Neuronal stem cell (in vitro differentiated cells): ENCODE measurements around the gene PTPRD.

ENCODE experiments used
- DNase-seq: peaks from one replicate; pipeline ENCODE4 v3.0.0-alpha.2; 2013; ENCODE audit warnings: low spot score
- H2AFZ ChIP-seq: one replicate; pipeline ENCODE4 v1.6.1; 2013; ENCODE audit warnings: mild to moderate bottlenecking, low read length, inconsistent platforms
- H2AK5ac ChIP-seq: 2 replicates; pipeline ENCODE4 v1.6.1; 2013; ENCODE audit warnings: low read depth, mild to moderate bottlenecking, inconsistent platforms, low read length, moderate library complexity, mixed read lengths
- H2BK120ac ChIP-seq: 2 replicates; pipeline ENCODE4 v1.6.1; 2013; ENCODE audit warnings: low read depth, mild to moderate bottlenecking, inconsistent platforms, low read length, moderate library complexity, mixed read lengths
- H2BK12ac ChIP-seq: one replicate; pipeline ENCODE4 v1.6.1; 2013; ENCODE audit warnings: low read length, inconsistent platforms
- H2BK15ac ChIP-seq: 2 replicates; pipeline ENCODE4 v1.6.1; 2013; ENCODE audit warnings: mild to moderate bottlenecking, low read length, inconsistent platforms, mixed read lengths
- H2BK5ac ChIP-seq: one replicate; pipeline ENCODE4 v1.6.1; 2013; ENCODE audit warnings: inconsistent platforms, mild to moderate bottlenecking, low read length, moderate library complexity
- H3K14ac ChIP-seq: one replicate; pipeline ENCODE4 v1.6.1; 2013; ENCODE audit warnings: low read length, inconsistent platforms
- H3K18ac ChIP-seq: 2 replicates; pipeline ENCODE4 v1.6.1; 2013; ENCODE audit warnings: low read length, inconsistent platforms
- H3K23ac ChIP-seq: 2 replicates; pipeline ENCODE4 v1.6.1; 2013; ENCODE audit warnings: low read depth, mild to moderate bottlenecking, mixed read lengths, low read length, inconsistent platforms; ENCODE audit not compliant: poor library complexity
- H3K27ac ChIP-seq: replicated peaks from 3 replicates; pipeline ENCODE4 v1.5.1; 2013; ENCODE audit warnings: low read length, inconsistent platforms
- H3K27me3 ChIP-seq, 3 experiments: 2 replicates each; pipeline ENCODE4 v1.6.1; 2013; ENCODE audit warnings: low read length in 3 of 3, mild to moderate bottlenecking in 2 of 3, inconsistent platforms in 1 of 3, low read depth in 1 of 3, mixed read lengths in 1 of 3, moderate library complexity in 1 of 3; ENCODE audit not compliant: control insufficient read depth in 3 of 3, insufficient read depth in 3 of 3
- H3K36me3 ChIP-seq, 2 donors: replicated peaks in 1 of 2; 2 replicates each; pipeline ENCODE4 v1.6.1; 2013; ENCODE audit warnings: low read length in 2 of 2; ENCODE audit not compliant: control insufficient read depth in 2 of 2, insufficient read depth in 2 of 2
- H3K4ac ChIP-seq: 2 replicates; pipeline ENCODE4 v1.6.1; 2013; ENCODE audit warnings: inconsistent platforms, mild to moderate bottlenecking, low read length, moderate library complexity
- H3K4me1 ChIP-seq, 2 donors: 1 replicate in 1 of 2; 2 replicates in 1 of 2; pipeline ENCODE4 v1.6.1; 2013; ENCODE audit warnings: low read length in 2 of 2, low read depth in 1 of 2; ENCODE audit not compliant: control insufficient read depth in 2 of 2, insufficient read depth in 1 of 2
- H3K4me2 ChIP-seq: one replicate; pipeline ENCODE4 v1.6.1; 2013; ENCODE audit warnings: mild to moderate bottlenecking, low read length, inconsistent platforms; ENCODE audit not compliant: insufficient read depth, poor library complexity, severe bottlenecking
- H3K4me3 ChIP-seq, 2 donors: 2 replicates each; pipeline ENCODE4 v1.5.1; 2013; ENCODE audit warnings: low read length in 2 of 2, mild to moderate bottlenecking in 2 of 2, inconsistent platforms in 1 of 2, moderate library complexity in 1 of 2
- H3K79me1 ChIP-seq: one replicate; pipeline ENCODE4 v1.6.1; 2013; ENCODE audit warnings: low read depth, mild to moderate bottlenecking, inconsistent platforms, low read length, moderate library complexity
- H3K9ac ChIP-seq: one replicate; pipeline ENCODE4 v1.6.1; 2013; ENCODE audit warnings: mild to moderate bottlenecking, low read depth, low read length, inconsistent platforms; ENCODE audit not compliant: poor library complexity
- H3K9me3 ChIP-seq, 2 donors: replicated peaks in 1 of 2; 2 replicates each; pipeline versions ENCODE3 to v1.6.1; 2013; ENCODE audit warnings: low read length in 2 of 2, mild to moderate bottlenecking in 2 of 2, inconsistent platforms in 1 of 2, low read depth in 1 of 2, mixed read lengths in 1 of 2, moderate library complexity in 1 of 2; ENCODE audit not compliant: control insufficient read depth in 2 of 2, insufficient read depth in 1 of 2
- H4K8ac ChIP-seq: one replicate; pipeline ENCODE4 v1.6.1; 2013; ENCODE audit warnings: low read depth, mild to moderate bottlenecking, inconsistent platforms, low read length, moderate library complexity
- H4K91ac ChIP-seq: one replicate; pipeline ENCODE4 v1.6.1; 2013; ENCODE audit warnings: low read length, low read depth, mild to moderate bottlenecking, inconsistent platforms; ENCODE audit not compliant: poor library complexity
- WGBS, 2 donors: extraction: QIAGEN DNeasy Blood & Tissue Kit; methylation state at CpG; one replicate each; pipeline ENCODE4 v1.1.7; 2013; ENCODE audit warnings: missing lambda C conversion rate in 2 of 2, mixed read lengths in 1 of 2; ENCODE audit not compliant: insufficient read length in 2 of 2, insufficient replicate concordance in 1 of 2; ENCODE audit errors: extremely low coverage in 2 of 2; 5-methylcytosine and 5-hydroxymethylcytosine counted together

The PTPRD gene

GRCh38 chr9:8436786-8437185, 2176.0 kb downstream of the PTPRD start:
- WGBS, 2 donors, result no CpG with 5 or more reads among the region's 1 CpG

GRCh38 chr9:8434621-8435020, 2178.2 kb downstream of the PTPRD start:
- H3K9ac ChIP-seq, result no peak overlapping the region
- H3K9me3 ChIP-seq, result no peaks in the 10 kb centered on the region
- H3K4me1 ChIP-seq, result peaks cover 3 to 21% of the 10 kb centered on the region in 2 donors
- H2BK120ac ChIP-seq, result no peak overlapping the region
- H3K36me3 ChIP-seq, result peaks cover 2 to 13% of the 10 kb centered on the region in 2 donors
- no peak overlapping the region for H3K4ac ChIP-seq
- H2BK12ac ChIP-seq, result no peak overlapping the region
- no peaks in the 10 kb centered on the region for H3K79me1 ChIP-seq
- H3K14ac ChIP-seq, result no peak overlapping the region
- H3K27me3 ChIP-seq, result peaks cover 0 to 2% (median 0%) of the 10 kb centered on the region in 3 experiments
- H3K4me3 ChIP-seq, result no peak overlapping the region
- H4K8ac ChIP-seq, result no peak overlapping the region
- no peak overlapping the region for H3K27ac ChIP-seq
- H3K4me2 ChIP-seq, result no peak overlapping the region
- H2AK5ac ChIP-seq, result no peak overlapping the region
- H2AFZ ChIP-seq, result no peak overlapping the region
- H2BK5ac ChIP-seq, result no peak overlapping the region
- H4K91ac ChIP-seq, result no peak overlapping the region
- no peak overlapping the region for H3K18ac ChIP-seq
- no peak overlapping the region for H2BK15ac ChIP-seq
- no CpG with 5 or more reads among the region's 3 CpGs for WGBS, 2 donors
- DNase-seq, result no peak
- H3K23ac ChIP-seq, result no peak overlapping the region

More at GRCh38 chr9:8436786-8437185, 2176.0 kb downstream of the PTPRD start:
- no peak overlapping the region for H3K4me2 ChIP-seq
- H3K18ac ChIP-seq, result no peak overlapping the region
- no peak overlapping the region for H4K91ac ChIP-seq
- peaks cover 0 to 2% (median 0%) of the 10 kb centered on the region in 3 experiments for H3K27me3 ChIP-seq
- no peak overlapping the region for H2BK12ac ChIP-seq
- H3K4me1 ChIP-seq, result peaks cover 3 to 21% of the 10 kb centered on the region in 2 donors
- H4K8ac ChIP-seq, result no peak overlapping the region
- no peak overlapping the region for H2AK5ac ChIP-seq
- no peak overlapping the region for H3K4ac ChIP-seq
- H2BK5ac ChIP-seq, result no peak overlapping the region
- H3K36me3 ChIP-seq, result peaks cover 2 to 13% of the 10 kb centered on the region in 2 donors
- no peak overlapping the region for H3K14ac ChIP-seq
- no peak overlapping the region for H3K9ac ChIP-seq
- no peak overlapping the region for H2AFZ ChIP-seq
- no peak overlapping the region for H2BK15ac ChIP-seq
- no peak overlapping the region for H2BK120ac ChIP-seq
- no peak overlapping the region for H3K27ac ChIP-seq
- H3K79me1 ChIP-seq, result no peaks in the 10 kb centered on the region
- no peak overlapping the region for H3K4me3 ChIP-seq
- no peak overlapping the region for H3K23ac ChIP-seq
- DNase-seq, result no peak
- no peaks in the 10 kb centered on the region for H3K9me3 ChIP-seq

- Histone ChIP-seq H4K91ac (no peak overlapping the region), H3K27ac (no peak overlapping the region), H4K8ac (no peak overlapping the region), H2AFZ (no peak overlapping the region), H3K27me3 (peaks cover 0 to 2% (median 0%) of the 10 kb centered on the region in 3 experiments), H3K18ac (no peak overlapping the region), H2BK120ac (no peak overlapping the region), H3K9me3 (no peaks in the 10 kb centered on the region), H2BK12ac (no peak overlapping the region), H2AK5ac (no peak overlapping the region), H3K23ac (no peak overlapping the region), H3K36me3 (peaks cover 2 to 15% of the 10 kb centered on the region in 2 donors), H3K4me1 (peaks cover 0 to 6% of the 10 kb centered on the region in 2 donors), H2BK15ac (no peak overlapping the region), H3K9ac (no peak overlapping the region), H3K4ac (no peak overlapping the region), H3K4me3 (no peak overlapping the region), H2BK5ac (no peak overlapping the region), H3K14ac (no peak overlapping the region), H3K79me1 (no peaks in the 10 kb centered on the region), H3K4me2 (no peak overlapping the region)
- no peak for DNase-seq
- no CpG with 5 or more reads among the region's 4 CpGs for WGBS, 2 donors
Observed at GRCh38 chr9:8432224-8432623, 2180.6 kb downstream of the PTPRD start.

GRCh38 chr9:8431505-8431904, 2181.3 kb downstream of the PTPRD start:
- no peak overlapping the region for H2BK120ac ChIP-seq
- no peak overlapping the region for H2AK5ac ChIP-seq
- peaks cover 2 to 15% of the 10 kb centered on the region in 2 donors for H3K36me3 ChIP-seq
- no peak overlapping the region for H2BK15ac ChIP-seq
- H3K9me3 ChIP-seq, result no peaks in the 10 kb centered on the region
- H2BK5ac ChIP-seq, result no peak overlapping the region
- H3K4me3 ChIP-seq, result no peak overlapping the region
- no peaks in the 10 kb centered on the region for H3K4me1 ChIP-seq
- DNase-seq, result no peak
- H3K27ac ChIP-seq, result no peak overlapping the region
- WGBS, 2 donors, result no CpG with 5 or more reads among the region's 1 CpG
- no peak overlapping the region for H3K4me2 ChIP-seq
- H2AFZ ChIP-seq, result no peak overlapping the region
- H4K91ac ChIP-seq, result no peak overlapping the region
- no peaks in the 10 kb centered on the region for H3K79me1 ChIP-seq
- no peak overlapping the region for H4K8ac ChIP-seq
- H3K4ac ChIP-seq, result no peak overlapping the region
- H3K9ac ChIP-seq, result no peak overlapping the region
- peaks cover 0 to 2% (median 0%) of the 10 kb centered on the region in 3 experiments for H3K27me3 ChIP-seq
- H3K23ac ChIP-seq, result no peak overlapping the region
- H3K18ac ChIP-seq, result no peak overlapping the region
- H2BK12ac ChIP-seq, result no peak overlapping the region
- no peak overlapping the region for H3K14ac ChIP-seq
